H1 (cell line): ENCODE results near the gene METTL8. TPM values are rescaled to one million over a fixed set of nuclear protein-coding genes. Genes with fewer than 3 reads are reported as not detected.

ENCODE experiments used
- CTCF ChIA-PET: fragments of 300-600 bp; sonication (Branson Sonifier 250); formaldehyde crosslinking; loops from one replicate; lab custom pipeline; 2021; ENCODE audit not compliant: partially characterized antibody; lab: Charles Lee
- POLR2A ChIA-PET: fragments of 300-600 bp; sonication (Branson Sonifier 250); formaldehyde crosslinking; loops from one replicate; lab custom pipeline; 2021; ENCODE audit warnings: inconsistent platforms; ENCODE audit not compliant: partially characterized antibody; lab: Charles Lee
- DNase-seq, 2 experiments: peaks; one replicate each; pipeline versions ENCODE4 v3.0.0 to v3.0.0-alpha.2; 2010 to 2022; ENCODE audit warnings: low spot score in 2 of 2, low read depth in 1 of 2, mixed read lengths in 1 of 2
- FAIRE-seq: peaks from 2 replicates; lab custom pipeline; 2011; peaks lifted over from hg19 to GRCh38; lab: Jason Lieb, UNC
- H2AFZ ChIP-seq: 2 replicates; pipeline ENCODE4 v1.8.1; 2012; ENCODE audit warnings: low read length, inconsistent platforms
- H2AK5ac ChIP-seq: 2 replicates; pipeline ENCODE4 v1.6.1; 2013; ENCODE audit warnings: low read depth, low read length
- H2BK120ac ChIP-seq: replicated peaks from 2 replicates; pipeline ENCODE3; 2013; ENCODE audit warnings: low read depth, low read length, inconsistent platforms
- H2BK12ac ChIP-seq: 2 replicates; pipeline ENCODE4 v1.6.1; 2013; ENCODE audit warnings: low read depth, low read length
- H2BK15ac ChIP-seq: 2 replicates; pipeline ENCODE4 v1.6.1; 2013; ENCODE audit warnings: low read length
- H2BK20ac ChIP-seq: 2 replicates; pipeline ENCODE4 v1.6.1; 2013; ENCODE audit warnings: low read length
- H2BK5ac ChIP-seq: 2 replicates; pipeline ENCODE4 v1.6.1; 2013; ENCODE audit warnings: low read depth, low read length
- H3K14ac ChIP-seq: 2 replicates; pipeline ENCODE4 v1.6.1; 2013; ENCODE audit warnings: inconsistent platforms; ENCODE audit not compliant: insufficient read length
- H3K18ac ChIP-seq: 2 replicates; pipeline ENCODE4 v1.6.1; 2013; ENCODE audit warnings: low read length; ENCODE audit errors: extremely low read depth
- H3K23ac ChIP-seq: 2 replicates; pipeline ENCODE4 v1.6.1; 2013; ENCODE audit warnings: inconsistent platforms; ENCODE audit not compliant: insufficient read length
- H3K23me2 ChIP-seq: 2 replicates; pipeline ENCODE4 v1.6.1; 2013; ENCODE audit warnings: low read depth, low read length
- H3K27ac ChIP-seq: 2 replicates; pipeline ENCODE4 v1.6.1; 2011; ENCODE audit warnings: low read depth, low read length, inconsistent platforms
- H3K27me3 ChIP-seq, 4 experiments: replicated peaks in 1 of 4; 1 replicate in 1 of 4; 2 replicates in 3 of 4; pipeline versions ENCODE4 v1.6.1 to v1.8.1; 2011 to 2013; ENCODE audit warnings: low read length in 3 of 4, mild to moderate bottlenecking in 3 of 4, inconsistent platforms in 2 of 4, mixed read lengths in 2 of 4, moderate library complexity in 1 of 4; ENCODE audit not compliant: control insufficient read depth in 3 of 4, insufficient read depth in 3 of 4; ENCODE audit errors: extremely low read depth in 1 of 4
- H3K36me3 ChIP-seq, 4 experiments: 2 replicates each; pipeline versions ENCODE4 v1.6.1 to v1.8.1; 2011 to 2013; ENCODE audit warnings: mild to moderate bottlenecking in 4 of 4, low read length in 3 of 4, moderate library complexity in 2 of 4, control low read depth in 1 of 4, inconsistent platforms in 1 of 4; ENCODE audit not compliant: insufficient read depth in 4 of 4, control insufficient read depth in 2 of 4
- H3K4ac ChIP-seq: replicated peaks from 2 replicates; pipeline ENCODE3; 2013; ENCODE audit warnings: low read length, low read depth, mixed read lengths, inconsistent platforms; ENCODE audit not compliant: insufficient read length
- H3K4me1 ChIP-seq, 4 experiments: replicated peaks in 1 of 4; 1 replicate in 1 of 4; 2 replicates in 3 of 4; pipeline versions ENCODE4 v1.6.1 to v1.8.1; 2011 to 2013; ENCODE audit warnings: low read length in 3 of 4, inconsistent platforms in 2 of 4, mixed read lengths in 1 of 4; ENCODE audit not compliant: insufficient read depth in 4 of 4, control insufficient read depth in 3 of 4
- H3K4me2 ChIP-seq, 2 experiments: 2 replicates each; pipeline versions ENCODE4 v1.6.1 to v1.8.1; 2011 to 2013; ENCODE audit warnings: low read depth in 2 of 2, low read length in 2 of 2, control low read depth in 1 of 2, inconsistent platforms in 1 of 2, mild to moderate bottlenecking in 1 of 2; ENCODE audit not compliant: insufficient read depth in 1 of 2
- H3K4me3 ChIP-seq, 4 experiments: fragments of 200-600, 300-600 bp in 1 of 4; sonication (generic), shearing (Covaris generic), sonication (Bioruptor Twin) in 1 of 4; 2 replicates each; pipeline versions ENCODE4 v1.5.1 to v1.8.1; 2011 to 2016; ENCODE audit warnings: low read length in 4 of 4, low read depth in 3 of 4, control low read depth in 2 of 4, inconsistent platforms in 2 of 4, mild to moderate bottlenecking in 2 of 4, mixed read lengths in 1 of 4, moderate library complexity in 1 of 4; ENCODE audit not compliant: insufficient read depth in 2 of 4; ENCODE audit errors: extremely low read depth in 1 of 4
- H3K56ac ChIP-seq: replicated peaks from 2 replicates; pipeline ENCODE3; 2013; ENCODE audit warnings: low read depth, mild to moderate bottlenecking, mixed read lengths, low read length, inconsistent platforms; ENCODE audit not compliant: insufficient read length
- H3K79me1 ChIP-seq: 2 replicates; pipeline ENCODE4 v1.6.1; 2013; ENCODE audit warnings: low read depth, low read length, control low read depth
- H3K79me2 ChIP-seq, 2 experiments: 2 replicates each; pipeline versions ENCODE4 v1.6.1 to v1.8.1; 2012 to 2013; ENCODE audit warnings: low read length in 2 of 2, mild to moderate bottlenecking in 2 of 2, inconsistent platforms in 1 of 2; ENCODE audit not compliant: insufficient read depth in 2 of 2, control insufficient read depth in 1 of 2
- H3K9ac ChIP-seq, 4 experiments: replicated peaks in 1 of 4; 1 replicate in 1 of 4; 2 replicates in 3 of 4; pipeline versions ENCODE4 v1.6.1 to v1.8.1; 2011 to 2013; ENCODE audit warnings: low read depth in 3 of 4, low read length in 3 of 4, control low read depth in 2 of 4, mild to moderate bottlenecking in 2 of 4, moderate library complexity in 2 of 4, inconsistent platforms in 1 of 4; ENCODE audit errors: extremely low read depth in 1 of 4
- H3K9me3 ChIP-seq, 2 experiments: 2 replicates each; pipeline versions ENCODE4 v1.6.1 to v1.8.1; 2012 to 2013; ENCODE audit warnings: mild to moderate bottlenecking in 2 of 2, moderate library complexity in 2 of 2, control low read depth in 1 of 2, inconsistent platforms in 1 of 2, low read depth in 1 of 2, low read length in 1 of 2, mixed read lengths in 1 of 2; ENCODE audit not compliant: insufficient read depth in 2 of 2
- H4K20me1 ChIP-seq, 2 experiments: replicated peaks in 1 of 2; 2 replicates each; pipeline versions ENCODE3 to v1.8.1; 2011 to 2013; ENCODE audit warnings: inconsistent platforms in 2 of 2, low read length in 2 of 2, mild to moderate bottlenecking in 1 of 2; ENCODE audit not compliant: insufficient read depth in 2 of 2, control insufficient read depth in 1 of 2
- H4K5ac ChIP-seq: 2 replicates; pipeline ENCODE4 v1.6.1; 2013; ENCODE audit warnings: low read length, low read depth, mixed read lengths, inconsistent platforms; ENCODE audit not compliant: insufficient read length
- H4K8ac ChIP-seq: 2 replicates; pipeline ENCODE4 v1.8.0; 2013; ENCODE audit warnings: mild to moderate bottlenecking, moderate library complexity, low read length, inconsistent platforms; ENCODE audit not compliant: insufficient read depth; ENCODE audit errors: extremely low read depth
- H4K91ac ChIP-seq: replicated peaks from 2 replicates; pipeline ENCODE3; 2013; ENCODE audit warnings: low read length, mixed read lengths, inconsistent platforms; ENCODE audit not compliant: insufficient read length
- ATF2 ChIP-seq: IDR thresholded peaks from 2 replicates; pipeline ENCODE4 v1.6.1; 2012; ENCODE audit warnings: low read length, inconsistent platforms
- ATF3 ChIP-seq: IDR thresholded peaks from 2 replicates; pipeline ENCODE4 v1.6.1; 2011; ENCODE audit warnings: low read depth, mild to moderate bottlenecking, low read length; ENCODE audit not compliant: insufficient read depth
- CTCF ChIP-seq, 3 experiments: IDR thresholded peaks; 1 replicate in 2 of 3; 2 replicates in 1 of 3; pipeline versions ENCODE4 v1.5.1 to v1.6.1; 2011; ENCODE audit warnings: low read length in 3 of 3, mild to moderate bottlenecking in 3 of 3, inconsistent platforms in 2 of 3, low read depth in 1 of 3, moderate library complexity in 1 of 3; ENCODE audit not compliant: insufficient read depth in 1 of 3; ENCODE audit errors: control extremely low read depth in 1 of 3
- JUN ChIP-seq: IDR thresholded peaks from 2 replicates; pipeline ENCODE4 v1.6.1; 2011; ENCODE audit warnings: low read depth, mild to moderate bottlenecking, improper control_type of control experiment, low read length
- SIN3A ChIP-seq, 2 experiments: IDR thresholded peaks in 1 of 2; conservative IDR thresholded peaks in 1 of 2; 2 replicates each; pipeline ENCODE4 v1.6.1; 2011 to 2012; ENCODE audit warnings: low read length in 2 of 2, improper control_type of control experiment in 1 of 2, low read depth in 1 of 2, mild to moderate bottlenecking in 1 of 2
- ZNF274 ChIP-seq: IDR thresholded peaks from 2 replicates; pipeline ENCODE4 v1.7.0; 2012; ENCODE audit warnings: low read length, borderline replicate concordance; ENCODE audit errors: extremely low read depth
- WGBS, 2 experiments: shearing (Covaris generic) in 1 of 2; methylation state at CpG; one replicate each; pipeline versions ENCODE4 v1.1.6 to v1.1.7; 2013 to 2015; ENCODE audit warnings: low lambda C conversion rate in 2 of 2, mixed read lengths in 2 of 2, inconsistent platforms in 1 of 2, low coverage in 1 of 2, missing lambda C conversion rate in 1 of 2; ENCODE audit not compliant: insufficient replicate concordance in 2 of 2, insufficient coverage in 1 of 2, insufficient read length in 1 of 2; ENCODE audit errors: extremely low coverage in 1 of 2, missing lambda C conversion rate in 1 of 2; 5-methylcytosine and 5-hydroxymethylcytosine counted together
- polyA plus RNA-seq, 7 experiments: library from polyadenylated mRNA; depleted of rRNA in 3 of 7; stranded (reverse) in 5 of 7; unstranded in 2 of 7; fragments of >200 nt in 5 of 7; fragments of 200-250 nt in 2 of 7; gene quantifications; 1 replicate in 5 of 7; 2 replicates in 1 of 7; 4 replicates in 1 of 7; pipeline versions ENCODE4 v1.2.1 to v1.2.3, GENCODE V29; 2011 to 2013; ENCODE audit warnings: missing spikeins in 2 of 7, mixed read lengths in 2 of 7
- total RNA-seq: library from RNA; stranded (reverse); fragmentation: NEBNext Ultra II Directional; extraction: Animal tissue kit (Norgen Biotek cat#: 25700); gene quantifications from 2 replicates; pipeline ENCODE4 v1.2.1, GENCODE V29; 2021

Gene METTL8
- total and polyA plus RNA-seq, 2 of the 8 experiments (the other 6 are each of a cell fraction or from before 2014, with no cell fraction given) = 17.6 to 79.7 TPM

GRCh38 chr2:171431677-171432167, 2.1 kb downstream of the METTL8 start:
- Histone ChIP-seq H3K27me3 (no peaks in the 10 kb centered on the region), H2BK15ac (no peak overlapping the region), H3K23me2 (peaks cover 4% of the 10 kb centered on the region; the same call in 1 of the 2 replicates), H3K36me3 (peaks cover 0 to 11% (median 4%) of the 10 kb centered on the region in 4 experiments; a peak in 4 of 8 replicates), H2BK120ac (peak overlapping the region; percentile 97), H3K56ac (peak overlapping the region; percentile 33), H3K4me3 (0 out of 8 replicates have a peak overlapping the region, but pooled peaks of 1 of the 4 experiments have one; percentile 76), H3K4me2 (peak overlapping the region; percentile 33 to 96; a peak in 3 of 4 replicates), H2BK20ac (peak overlapping the region; percentile 90), H3K23ac (peak overlapping the region; percentile 92), H3K4ac (peak overlapping the region; percentile 76), H4K20me1 (peaks cover 0 to 3% of the 10 kb centered on the region in 2 experiments), H2BK5ac (peak overlapping the region; percentile 90; the same call in 1 of the 2 replicates), H3K9me3 (no peaks in the 10 kb centered on the region; a peak in 2 of 4 replicates), H3K27ac (peak overlapping the region; percentile 39; the same call in 1 of the 2 replicates), H2AK5ac (peak overlapping the region; percentile 97), H3K79me2 (peaks cover 0 to 81% of the 10 kb centered on the region in 2 experiments; a peak in 2 of 4 replicates), H3K79me1 (peaks cover 2% of the 10 kb centered on the region), H4K5ac (peak overlapping the region; percentile 54), H3K14ac (no peak overlapping the region), H3K18ac (peak overlapping the region; percentile 36; the same call in 1 of the 2 replicates), H4K8ac (no peak overlapping the region; the same call in none of the 2 replicates), H3K9ac (peak overlapping the region in 1 of 4 experiments; percentile 18; a peak in 2 of 7 replicates), H2BK12ac (peak overlapping the region; percentile 45; the same call in 1 of the 2 replicates), H4K91ac (peak overlapping the region; percentile 96), H3K4me1 (peaks cover 3 to 19% (median 10%) of the 10 kb centered on the region in 4 experiments), H2AFZ (no peak overlapping the region)
- CTCF ChIA-PET = interaction anchor here (0.9 to 3.8 kb wide), 6 partner anchors 9 to 51 kb away, joined by 3 to 20 read pairs (median 4); no protein-coding TSS in a partner anchor
- FAIRE-seq (no peak), DNase-seq (peak in 1 of 2 experiments; percentile 50)
- POLR2A ChIA-PET = interaction anchor here (0.6 to 4.8 kb wide), 12 partner anchors 10 to 463 kb away, joined by 3 to 21 read pairs (median 4); partner anchors contain the start of genes CYBRD1 and TLK1
- WGBS, 2 experiments = 94% methylated on average over 9 of the region's 9 CpGs; no CpG with 5 or more reads in 1 of the 2 experiments
- TF ChIP-seq ATF3 (no peak), JUN (no peak), ZNF274 (no peak), ATF2 (no peak), SIN3A (conservative IDR thresholded peaks at IDR 0.05 in 1 of 2, IDR thresholded peaks at IDR 0.05 in 1 of 2; ENCODE audit: low read depth in 1 of 2, low read length in 2 of 2) (no peak), CTCF (IDR thresholded peaks at IDR 0.05; ENCODE audit: control extremely low read depth in 1 of 3, insufficient read depth in 1 of 3, low read depth in 1 of 3, low read length in 3 of 3) (no peak)
